ENCODE measurements around the gene EEF2. TPM values are rescaled to one million over a fixed set of nuclear protein-coding genes. Genes with fewer than 3 reads are reported as not detected.
A peak's percentile ranks its signal among the peaks of the same experiment; 100 is the strongest.

Gene EEF2
- total RNA-seq: 1,000 to 10,000 TPM; 1,373 to 2,686 (median 2,215) TPM
- 1,000 to 10,000 TPM in 1 of 2 donors, 100 to 1,000 TPM in 1; 846 to 1,944 TPM for polyA plus RNA-seq
- long read RNA-seq, donor 1, transcript EEF2-201 (15 exons, 3,164 nt): major isoform, 1,017 of 1,549 reads
- long read RNA-seq, donor 1, partial matches to known transcripts: 406 of 1,549 reads
- long read RNA-seq, donor 1, other reads (novel, unspliced or antisense): 126 of 1,549 reads
- long read RNA-seq, donor 2, transcript EEF2-201 (15 exons, 3,164 nt): major isoform, 10,630 of 11,767 reads
- long read RNA-seq, donor 2, partial matches to known transcripts: 1,015 of 11,767 reads
- long read RNA-seq, donor 2, other reads (novel, unspliced or antisense): 122 of 11,767 reads
- long read RNA-seq, donor 3, transcript EEF2-201 (15 exons, 3,164 nt): major isoform, 876 of 1,267 reads
- long read RNA-seq, donor 3, partial matches to known transcripts: 378 of 1,267 reads
- long read RNA-seq, donor 3, other reads (novel, unspliced or antisense): 13 of 1,267 reads

GRCh38 chr19:3984908-3985642, at the start of gene EEF2:
Gene EEF2, minus strand, starts transcription at chr19:3985463. Its CDS starts 83 bp downstream, at chr19:3985380.
- Histone ChIP-seq H3K9me3 (no peaks in the 10 kb centered on the region), H3K4me3 (peak within 1 kb of the TSS; percentile 64 to 100 (median 82)), H3K27ac (peak within 1 kb of the TSS; percentile 80 to 98 (median 92)), H3K27me3 (no peaks in the 10 kb centered on the region), H3K36me3 (peaks cover 4 to 47% (median 42%) of the 10 kb centered on the region in 9 donors), H3K4me1 (peaks cover 10 to 66% (median 44%) of the 10 kb centered on the region in 12 donors)
- ATAC-seq: peak; percentile 48 to 73 (median 67)
- intact Hi-C loops (cut with DNase I): loop anchor here (1.0 to 10.0 kb wide), 16 partner anchors 14 to 318 kb away; partner anchors contain the start of genes APBA3 (in 5 of the 10), MRPL54 (in 5 of the 10), DAPK3 (in 4 of the 10) and ANKRD24 (in 3 of the 10)
- peak; percentile 92 to 100 for TF ChIP-seq POLR2A (IDR thresholded peaks at IDR 0.05)
- TF ChIP-seq, protein P1, sequence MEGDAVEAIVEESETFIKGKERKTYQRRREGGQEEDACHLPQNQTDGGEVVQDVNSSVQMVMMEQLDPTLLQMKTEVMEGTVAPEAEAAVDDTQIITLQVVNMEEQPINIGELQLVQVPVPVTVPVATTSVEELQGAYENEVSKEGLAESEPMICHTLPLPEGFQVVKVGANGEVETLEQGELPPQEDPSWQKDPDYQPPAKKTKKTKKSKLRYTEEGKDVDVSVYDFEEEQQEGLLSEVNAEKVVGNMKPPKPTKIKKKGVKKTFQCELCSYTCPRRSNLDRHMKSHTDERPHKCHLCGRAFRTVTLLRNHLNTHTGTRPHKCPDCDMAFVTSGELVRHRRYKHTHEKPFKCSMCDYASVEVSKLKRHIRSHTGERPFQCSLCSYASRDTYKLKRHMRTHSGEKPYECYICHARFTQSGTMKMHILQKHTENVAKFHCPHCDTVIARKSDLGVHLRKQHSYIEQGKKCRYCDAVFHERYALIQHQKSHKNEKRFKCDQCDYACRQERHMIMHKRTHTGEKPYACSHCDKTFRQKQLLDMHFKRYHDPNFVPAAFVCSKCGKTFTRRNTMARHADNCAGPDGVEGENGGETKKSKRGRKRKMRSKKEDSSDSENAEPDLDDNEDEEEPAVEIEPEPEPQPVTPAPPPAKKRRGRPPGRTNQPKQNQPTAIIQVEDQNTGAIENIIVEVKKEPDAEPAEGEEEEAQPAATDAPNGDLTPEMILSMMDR (IDR thresholded peaks at IDR 0.05): no peak
- DNase-seq: peak; percentile 91 to 95 (median 93)
- 0 to 1% (median 0%) methylated on average over 47 to 80 of the region's 80 CpGs for WGBS, 4 donors

DNA sequence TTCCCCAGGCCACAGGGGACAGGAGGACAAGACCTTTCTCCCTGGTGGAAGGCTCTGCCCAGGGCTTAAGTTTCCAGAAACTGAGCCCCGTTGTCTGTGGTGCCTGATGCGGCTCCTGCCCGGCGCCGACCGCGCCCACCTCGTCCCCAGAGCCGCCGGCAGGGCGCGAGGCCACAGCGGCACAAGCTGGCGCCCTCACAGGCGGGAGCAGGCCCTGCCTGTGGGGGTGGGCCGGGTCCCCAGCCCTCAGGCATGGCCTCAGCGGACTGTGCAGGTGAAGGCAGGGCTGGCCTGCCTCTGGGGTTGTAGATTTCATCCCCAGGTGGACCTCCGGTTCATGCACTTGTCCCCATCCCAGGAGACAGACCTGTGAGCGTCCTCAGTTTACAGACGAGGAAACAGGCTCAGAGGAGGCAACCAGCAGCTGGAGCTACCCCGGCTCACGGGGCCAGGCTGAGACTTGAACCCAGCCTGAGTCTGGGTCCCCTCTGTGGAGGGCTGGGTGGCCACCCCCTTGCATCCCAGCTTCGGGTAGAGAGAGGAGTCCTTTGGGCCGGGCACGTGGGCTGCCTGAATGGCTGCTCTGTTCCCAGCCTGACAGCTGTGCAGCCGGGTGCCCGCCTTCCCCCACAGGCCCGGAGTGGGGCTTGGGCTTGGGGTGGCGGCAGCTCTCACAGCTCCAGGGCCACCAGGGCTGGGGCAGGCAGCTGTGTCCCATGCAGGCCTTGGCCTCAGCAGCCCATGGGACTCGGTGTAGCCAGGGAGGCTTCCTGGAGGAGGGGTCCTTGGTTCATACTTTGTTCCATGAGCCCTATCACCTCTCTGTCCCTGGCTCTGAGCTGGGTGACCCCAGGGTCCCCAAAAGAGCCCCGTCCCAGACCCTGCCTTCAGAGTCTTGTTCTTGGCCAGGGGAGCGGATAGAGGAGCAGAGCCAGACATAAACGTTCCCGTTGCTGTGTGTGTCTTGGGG, 49.1 kb upstream of the EEF2 start:
- no peak for TF ChIP-seq POLR2A (IDR thresholded peaks at IDR 0.05)
- TF ChIP-seq, protein P1 (IDR thresholded peaks at IDR 0.05): no peak
- H3K36me3 ChIP-seq: peaks cover 0 to 82% (median 67%) of the 10 kb centered on the region in 9 donors
- no peaks in the 10 kb centered on the region for H3K4me1 ChIP-seq
- no peak for DNase-seq
- no peak for ATAC-seq
- H3K4me3 ChIP-seq: no peak overlapping the region
- H3K27me3 ChIP-seq: no peaks in the 10 kb centered on the region
- WGBS, 4 donors: 75 to 90% (median 87%) methylated on average over 4 to 34 of the region's 34 CpGs
- H3K27ac ChIP-seq: no peak overlapping the region
- no peaks in the 10 kb centered on the region for H3K9me3 ChIP-seq
- intact Hi-C loops (cut with DNase I): no loop called here

DNA sequence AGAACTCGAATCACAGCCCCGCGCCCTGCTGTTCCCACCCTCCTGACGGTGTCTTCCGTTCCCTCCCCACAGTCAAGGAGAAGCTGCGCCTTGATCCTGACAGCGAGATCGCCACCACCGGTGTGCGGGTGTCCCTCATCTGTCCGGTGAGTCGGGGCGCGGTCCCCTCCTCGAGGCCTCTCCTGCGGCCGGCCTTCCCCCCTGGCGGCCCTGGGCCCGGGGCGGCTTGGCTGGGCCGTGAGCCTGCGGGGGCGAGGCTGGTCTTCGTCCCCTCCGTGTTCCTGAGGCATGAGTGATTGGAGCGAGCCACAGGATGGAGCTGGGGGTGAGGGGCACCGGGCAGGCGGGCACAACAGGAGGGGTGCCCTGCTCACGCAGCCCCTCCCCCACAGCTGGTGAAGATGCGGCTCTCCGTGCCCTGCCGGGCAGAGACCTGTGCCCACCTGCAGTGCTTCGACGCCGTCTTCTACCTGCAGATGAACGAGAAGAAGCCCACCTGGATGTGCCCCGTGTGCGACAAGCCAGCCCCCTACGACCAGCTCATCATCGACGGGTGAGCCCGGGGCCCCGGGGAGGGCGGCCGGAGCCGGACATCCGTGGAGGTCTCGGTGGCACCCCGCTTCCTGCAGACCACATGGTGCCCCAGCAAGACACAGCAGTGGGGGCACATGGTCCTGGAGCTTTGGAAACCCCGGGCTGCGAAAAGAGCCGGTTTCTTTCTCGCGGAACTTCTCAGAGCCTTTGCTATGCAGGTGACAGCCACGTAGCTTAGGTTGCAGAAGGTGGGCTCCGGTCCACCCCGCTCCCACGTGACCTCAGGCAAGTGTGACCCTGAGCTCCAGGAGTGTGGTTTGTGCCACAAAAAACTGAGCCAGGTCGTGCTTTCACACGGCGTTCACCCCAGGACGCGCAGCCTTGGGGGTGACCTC, 48.0 kb upstream of the EEF2 start:
- Histone ChIP-seq H3K27ac (no peak overlapping the region), H3K9me3 (no peaks in the 10 kb centered on the region), H3K4me3 (no peak overlapping the region), H3K36me3 (peaks cover 0 to 87% (median 74%) of the 10 kb centered on the region in 9 donors), H3K4me1 (no peaks in the 10 kb centered on the region), H3K27me3 (no peaks in the 10 kb centered on the region)
- intact Hi-C loops (cut with DNase I): no loop called here
- 89 to 91% (median 90%) methylated on average over 44 to 63 of the region's 63 CpGs for WGBS, 4 donors
- DNase-seq (no peak), ATAC-seq (no peak)
- no peak for TF ChIP-seq POLR2A (IDR thresholded peaks at IDR 0.05)
- TF ChIP-seq, protein P1 (IDR thresholded peaks at IDR 0.05): no peak
